Inferior parietal cortex (tissue), 1 donor: Measurements from ENCODE around the gene GALNS.
A peak's percentile ranks its signal among the peaks of the same experiment; 100 is the strongest.

ENCODE experiments used
- DNase-seq: peaks from one replicate; pipeline ENCODE4 v3.0.0-alpha.2; 2016; ENCODE audit errors: extremely low spot score

GALNS gene

GRCh38 chr16:88817785-88818574, 38.8 kb downstream of the GALNS start:
- DNase-seq: no peak

- no peak for DNase-seq
These were observed 39.8 kb downstream of the GALNS start for GRCh38 chr16:88816736-88817535.

GRCh38 chr16:88815901-88816589, 40.7 kb downstream of the GALNS start:
- DNase-seq: no peak

- DNase-seq: no peak
These were observed 41.5 kb downstream of the GALNS start for GRCh38 chr16:88815227-88815626.

GRCh38 chr16:88814144-88814502, 42.6 kb downstream of the GALNS start:
- DNase-seq: no peak

- no peak for DNase-seq
These were observed 43.2 kb downstream of the GALNS start for GRCh38 chr16:88813269-88814143.

GRCh38 chr16:88812513-88813268, 44.1 kb downstream of the GALNS start:
- no peak for DNase-seq

- peak; percentile 87 for DNase-seq
These were observed 44.8 kb downstream of the GALNS start, which contains the start of gene APRT for GRCh38 chr16:88811769-88812512. Gene APRT, minus strand, starts transcription at chr16:88811928. Its CDS starts 29 bp downstream, at chr16:88811899.

GRCh38 chr16:88810912-88811768, 45.6 kb downstream of the GALNS start:
- peak; percentile 91 for DNase-seq

- DNase-seq: no peak
These were observed 46.4 kb downstream of the GALNS start for GRCh38 chr16:88810166-88810911.

- no peak for DNase-seq
These were observed 47.0 kb downstream of the GALNS start for GRCh38 chr16:88809676-88810165.

GRCh38 chr16:88809068-88809675, 47.6 kb downstream of the GALNS start:
- DNase-seq: no peak

- DNase-seq: no peak
These were observed 48.9 kb downstream of the GALNS start for GRCh38 chr16:88807626-88808453.

GRCh38 chr16:88807142-88807625, 49.6 kb downstream of the GALNS start:
- no peak for DNase-seq

GRCh38 chr16:88806491-88807111, 50.1 kb downstream of the GALNS start:
- DNase-seq: no peak

- no peak for DNase-seq
These were observed 50.8 kb downstream of the GALNS start for GRCh38 chr16:88805887-88806393.
